HepG2 (cell line): ENCODE measurements around the gene TBC1D32. TPM values are rescaled to one million over a fixed set of nuclear protein-coding genes. Genes with fewer than 3 reads are reported as not detected.
"Not testable (repeated sequence)": the region's sequence is repeated elsewhere in the genome, so short reads cannot be mapped to it uniquely, and the experiment has no call there.

Source experiments
- ATAC-seq: fragments of 200-7000 bp; cut with Tn5 transposase; 3 replicates; pipeline ENCODE4 v1.9.1; 2020; ENCODE audit warnings: mild to moderate bottlenecking, moderate library complexity
- BruUV-seq: library from RNA; stranded (reverse); fragments of 400-500 nt; replicated peaks from 2 replicates; lab custom pipeline; 2021; lab: Mats Ljungman, UMichigan
- CTCF ChIA-PET: fragments of 300-600 bp; formaldehyde crosslinking; extraction: SDS; loops from one replicate; lab custom pipeline; 2021; ENCODE audit warnings: low total read pairs, inconsistent platforms, low intra/inter-chr PET ratio; lab: Yijun Ruan, JAX
- POLR2A ChIA-PET: fragments of 350-600 bp; sonication (Branson Sonifier 250); formaldehyde crosslinking; loops from one replicate; lab custom pipeline; 2020; ENCODE audit warnings: antibody characterized with exemption, inconsistent platforms; lab: Yijun Ruan, JAX
- DNase-seq: peaks from one replicate; pipeline ENCODE4 v3.0.0-alpha.2; 2015; ENCODE audit warnings: low spot score
- FAIRE-seq: peaks from 3 replicates; lab custom pipeline; 2011; peaks lifted over from hg19 to GRCh38; lab: Jason Lieb, UNC
- H2AFZ ChIP-seq: one replicate; pipeline ENCODE4 v1.6.1; 2011; ENCODE audit warnings: low read length, inconsistent platforms
- H3K27ac ChIP-seq: fragments of 300-600 bp; 3 replicates; pipeline ENCODE4 v1.8.0; 2011; ENCODE audit warnings: mixed run types, mild to moderate bottlenecking, mixed read lengths, low read length, inconsistent platforms; ENCODE audit not compliant: insufficient read depth; ENCODE audit errors: extremely low read length
- H3K27me3 ChIP-seq, 2 experiments: fragments of 200-600 bp in 1 of 2; 2 replicates in 1 of 2; 3 replicates in 1 of 2; pipeline versions ENCODE4 v1.6.0 to v1.8.0; 2011; ENCODE audit warnings: low read length in 2 of 2, mild to moderate bottlenecking in 2 of 2, moderate library complexity in 2 of 2, inconsistent platforms in 1 of 2; ENCODE audit not compliant: insufficient read depth in 2 of 2, control insufficient read depth in 1 of 2
- H3K36me3 ChIP-seq, 2 experiments: fragments of 200-600 bp in 1 of 2; replicated peaks in 1 of 2; 2 replicates in 1 of 2; 3 replicates in 1 of 2; pipeline versions ENCODE4 v1.5.1 to v1.8.0; 2011; ENCODE audit warnings: low read length in 2 of 2, inconsistent platforms in 1 of 2; ENCODE audit not compliant: insufficient read depth in 2 of 2, control insufficient read depth in 1 of 2
- H3K4me1 ChIP-seq: 2 replicates; pipeline ENCODE4 v1.5.1; 2012; ENCODE audit warnings: low read length, inconsistent platforms; ENCODE audit not compliant: insufficient read depth
- H3K4me2 ChIP-seq: 2 replicates; pipeline ENCODE4 v1.6.0; 2011; ENCODE audit warnings: low read depth, low read length, inconsistent platforms
- H3K4me3 ChIP-seq, 3 experiments: fragments of 200-600 bp in 1 of 3; sonication (generic), shearing (Covaris generic) in 1 of 3; replicated peaks in 1 of 3; 2 replicates each; pipeline ENCODE4 v1.5.1; 2011 to 2016; ENCODE audit warnings: low read length in 3 of 3, inconsistent platforms in 2 of 3, low read depth in 2 of 3, mild to moderate bottlenecking in 2 of 3, control low read depth in 1 of 3, mixed read lengths in 1 of 3; ENCODE audit not compliant: insufficient read depth in 1 of 3
- H3K79me2 ChIP-seq: one replicate; pipeline ENCODE4 v1.6.1; 2011; ENCODE audit warnings: low read length, inconsistent platforms; ENCODE audit not compliant: insufficient read depth
- H3K9ac ChIP-seq: 2 replicates; pipeline ENCODE4 v1.6.0; 2011; ENCODE audit warnings: mild to moderate bottlenecking, low read depth, low read length, inconsistent platforms; ENCODE audit not compliant: insufficient read depth
- H3K9me3 ChIP-seq: 2 replicates; pipeline ENCODE4 v1.5.1; 2012; ENCODE audit warnings: mild to moderate bottlenecking, low read length
- H4K20me1 ChIP-seq: 2 replicates; pipeline ENCODE4 v1.6.0; 2011; ENCODE audit warnings: inconsistent platforms, mild to moderate bottlenecking, low read length, moderate library complexity; ENCODE audit not compliant: insufficient read depth
- FIP1L1 ChIP-seq: fragments of 200-400 bp; formaldehyde crosslinking; IDR thresholded peaks from 2 replicates; pipeline ENCODE4 v1.6.1; 2018; ENCODE audit warnings: low read depth, mild to moderate bottlenecking, low read length, moderate library complexity, borderline replicate concordance; ENCODE audit not compliant: insufficient read depth
- HNRNPUL1 ChIP-seq: fragments of 200-400 bp; formaldehyde crosslinking; IDR thresholded peaks from 2 replicates; pipeline ENCODE4 v1.6.1; 2017; ENCODE audit warnings: low read depth, mild to moderate bottlenecking, low read length, moderate library complexity
- KDM4B ChIP-seq: sonication (generic); formaldehyde crosslinking; IDR thresholded peaks from 2 replicates; pipeline ENCODE4 v1.4.0; 2020; ENCODE audit warnings: missing genetic modification reagents
- PRPF4 ChIP-seq: fragments of 200-400 bp; formaldehyde crosslinking; IDR thresholded peaks from 2 replicates; pipeline ENCODE4 v1.6.1; 2016; ENCODE audit warnings: low read length, low read depth; ENCODE audit not compliant: poor library complexity, severe bottlenecking
- STAT5B ChIP-seq: sonication (generic); formaldehyde crosslinking; IDR thresholded peaks from 2 replicates; pipeline ENCODE4 v1.4.0; 2020; ENCODE audit warnings: missing genetic modification reagents
- TRIM24 ChIP-seq: sonication (generic); formaldehyde crosslinking; IDR thresholded peaks from 2 replicates; pipeline ENCODE4 v1.8.0; 2022; ENCODE audit warnings: mild to moderate bottlenecking, missing genetic modification reagents
- ZBTB38 ChIP-seq: sonication (generic); formaldehyde crosslinking; IDR thresholded peaks from 2 replicates; pipeline ENCODE4 v1.5.1; 2020; ENCODE audit warnings: mild to moderate bottlenecking, missing genetic modification reagents
- ZNF101 ChIP-seq: sonication (generic); formaldehyde crosslinking; IDR thresholded peaks from 2 replicates; pipeline ENCODE4 v1.4.0; 2020; ENCODE audit warnings: mild to moderate bottlenecking, low read depth, missing genetic modification reagents, borderline replicate concordance
- ZNF224 ChIP-seq: sonication (generic); formaldehyde crosslinking; IDR thresholded peaks from 2 replicates; pipeline ENCODE4 v1.5.0; 2020; ENCODE audit warnings: mild to moderate bottlenecking, missing genetic modification reagents
- WGBS: methylation state at CpG from one replicate; pipeline ENCODE4 v1.1.6; 2017; ENCODE audit warnings: low lambda C conversion rate; 5-methylcytosine and 5-hydroxymethylcytosine counted together
- in situ Hi-C: cut with HindIII; loops from 2 replicates; pipeline ENCODE4 v1.10.0; 2017; ENCODE audit warnings: low pct_unique_long_range_greater_than_20kb; ENCODE audit not compliant: extremely low pct_ligation_motif_present
- intact Hi-C: fragments of 100-400 bp; cut with micrococcal nuclease; formaldehyde crosslinking; loops from one replicate; pipeline ENCODE4 v1.10.0; 2022; ENCODE audit not compliant: unreplicated experiment
- polyA plus RNA-seq, 8 experiments: library from polyadenylated mRNA; depleted of rRNA in 3 of 8; stranded (reverse) in 7 of 8; unstranded in 1 of 8; fragments of >200 nt; fragmentation: Illumina TruSeq in 4 of 8; extraction: Trizol in 4 of 8; gene quantifications; 2 replicates each; pipeline versions ENCODE4 v1.2.1 to v1.2.3, GENCODE V29; 2011 to 2016; ENCODE audit warnings: low read depth in 4 of 8, missing spikeins in 1 of 8, mixed read lengths in 1 of 8; ENCODE audit not compliant: insufficient read depth in 1 of 8
- total RNA-seq, 5 experiments: library from RNA; depleted of rRNA; stranded (reverse); fragments of >200 nt; fragmentation: Illumina TruSeq; extraction: Trizol; gene quantifications; 2 replicates each; pipeline ENCODE4 v1.2.3, GENCODE V29; 2016; ENCODE audit warnings: low read depth in 1 of 5
- TF ChIP-seq, protein P1 (sequence below): sonication (generic); formaldehyde crosslinking; conservative IDR thresholded peaks from 2 replicates; pipeline ENCODE4 v1.8.0; 2022; ENCODE audit warnings: mild to moderate bottlenecking, moderate library complexity, missing genetic modification reagents
- TF ChIP-seq, protein P2 (sequence below): sonication (generic); formaldehyde crosslinking; IDR thresholded peaks from 2 replicates; pipeline ENCODE4 v1.4.0; 2020; ENCODE audit warnings: missing genetic modification reagents

The TBC1D32 gene
- total and polyA plus RNA-seq, 2 of the 13 experiments (the other 11 are each of a cell fraction or from before 2014, with no cell fraction given), result 2.0 to 4.8 TPM

DNA sequence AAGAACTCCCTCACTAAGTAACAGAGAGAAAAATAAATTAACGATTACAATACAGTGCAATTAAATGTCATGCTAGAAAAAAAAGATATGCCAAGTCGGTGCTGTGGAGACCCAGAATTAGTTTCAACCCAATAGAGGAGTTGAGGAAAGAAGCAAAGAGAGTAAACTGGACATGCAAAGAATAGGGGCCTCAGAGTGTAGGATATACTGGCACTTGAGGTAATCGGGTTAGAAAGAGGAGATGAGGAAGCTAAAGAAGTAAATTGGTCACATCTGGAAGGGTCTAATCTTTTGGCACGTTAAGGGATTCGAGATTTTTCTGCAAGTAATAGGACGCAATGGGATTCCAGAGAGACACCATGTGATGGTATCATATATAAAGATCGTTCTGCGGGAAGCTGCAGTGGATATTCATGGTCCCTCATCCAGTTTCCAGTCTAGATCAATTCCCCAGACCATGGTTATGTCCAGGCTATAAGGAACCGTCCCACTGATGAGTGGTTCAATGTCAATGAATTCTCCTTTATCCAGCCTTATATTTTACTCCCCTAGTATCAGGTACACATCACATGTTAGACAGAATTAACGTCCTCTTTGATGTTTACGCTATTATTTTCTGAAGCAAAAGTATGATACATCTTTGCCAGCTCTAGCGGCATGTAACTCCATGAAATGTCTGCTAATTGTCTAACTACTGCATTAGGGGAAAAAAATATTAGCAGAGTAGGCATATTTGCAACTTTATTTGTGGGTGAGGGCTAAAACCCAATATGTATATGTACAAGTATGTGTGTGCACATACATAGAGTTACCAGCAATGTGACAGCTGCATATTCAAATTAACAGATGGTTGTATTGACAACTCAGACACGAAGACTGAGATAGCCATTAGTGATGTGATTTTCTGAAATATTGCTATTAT lies 1.1 kb upstream of the TBC1D32 start (continued):
- TF ChIP-seq ZNF101 (CRISPR knock-in tag) (no peak), FIP1L1 (no peak), HNRNPUL1 (no peak), TRIM24 (CRISPR knock-in tag) (no peak), STAT5B (CRISPR knock-in tag) (no peak), ZNF224 (CRISPR knock-in tag) (no peak), KDM4B (CRISPR knock-in tag) (no peak)
- TF ChIP-seq, protein P1, sequence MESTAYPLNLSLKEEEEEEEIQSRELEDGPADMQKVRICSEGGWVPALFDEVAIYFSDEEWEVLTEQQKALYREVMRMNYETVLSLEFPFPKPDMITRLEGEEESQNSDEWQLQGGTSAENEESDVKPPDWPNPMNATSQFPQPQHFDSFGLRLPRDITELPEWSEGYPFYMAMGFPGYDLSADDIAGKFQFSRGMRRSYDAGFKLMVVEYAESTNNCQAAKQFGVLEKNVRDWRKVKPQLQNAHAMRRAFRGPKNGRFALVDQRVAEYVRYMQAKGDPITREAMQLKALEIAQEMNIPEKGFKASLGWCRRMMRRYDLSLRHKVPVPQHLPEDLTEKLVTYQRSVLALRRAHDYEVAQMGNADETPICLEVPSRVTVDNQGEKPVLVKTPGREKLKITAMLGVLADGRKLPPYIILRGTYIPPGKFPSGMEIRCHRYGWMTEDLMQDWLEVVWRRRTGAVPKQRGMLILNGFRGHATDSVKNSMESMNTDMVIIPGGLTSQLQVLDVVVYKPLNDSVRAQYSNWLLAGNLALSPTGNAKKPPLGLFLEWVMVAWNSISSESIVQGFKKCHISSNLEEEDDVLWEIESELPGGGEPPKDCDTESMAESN (CRISPR knock-in tag), result no peak
- TF ChIP-seq, all 625 proteins: peak for 10

DNA sequence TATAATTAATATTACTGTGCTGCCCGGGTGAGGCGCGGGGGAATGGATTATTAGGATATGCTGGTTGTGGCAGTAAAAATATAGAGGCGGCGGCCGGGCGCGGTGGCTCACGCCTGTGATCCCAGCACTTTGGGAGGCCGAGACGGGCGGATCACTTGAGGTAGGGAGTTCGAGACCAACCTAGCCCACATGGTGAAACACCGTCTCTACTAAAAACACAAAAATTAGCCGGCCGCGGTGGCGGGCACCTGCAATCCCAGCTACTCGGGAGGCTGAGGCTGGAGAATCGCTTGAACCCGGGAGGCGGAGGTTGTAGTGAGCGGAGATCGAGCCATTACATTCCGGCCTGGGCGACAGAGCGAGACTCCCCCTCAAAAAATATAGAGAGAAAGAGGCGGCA lies 586 bp downstream of the TBC1D32 start:
- WGBS, result 95% methylated on average over 28 of the region's 28 CpGs
- H3K36me3 ChIP-seq, DNase-seq, in situ Hi-C loops, H3K9ac ChIP-seq, H3K27me3 ChIP-seq, H3K27ac ChIP-seq, H3K4me3 ChIP-seq, H2AFZ ChIP-seq, ATAC-seq, CTCF ChIA-PET, H4K20me1 ChIP-seq, H3K79me2 ChIP-seq, H3K9me3 ChIP-seq, FAIRE-seq: not testable (repeated sequence)
- POLR2A ChIA-PET, result interaction anchor here (1.8 kb wide), 1 partner anchor 10 kb away, joined by 8 read pairs; no protein-coding TSS in a partner anchor
- BruUV-seq, result TSS peak; percentile 61
- intact Hi-C loops, result loop anchor here (5.0 kb wide), 1 partner anchor 69 kb away; no protein-coding TSS in a partner anchor
- TF ChIP-seq ZBTB38, result peak; percentile 73
- TF ChIP-seq PRPF4, result peak; percentile 59
- TF ChIP-seq, protein P2, sequence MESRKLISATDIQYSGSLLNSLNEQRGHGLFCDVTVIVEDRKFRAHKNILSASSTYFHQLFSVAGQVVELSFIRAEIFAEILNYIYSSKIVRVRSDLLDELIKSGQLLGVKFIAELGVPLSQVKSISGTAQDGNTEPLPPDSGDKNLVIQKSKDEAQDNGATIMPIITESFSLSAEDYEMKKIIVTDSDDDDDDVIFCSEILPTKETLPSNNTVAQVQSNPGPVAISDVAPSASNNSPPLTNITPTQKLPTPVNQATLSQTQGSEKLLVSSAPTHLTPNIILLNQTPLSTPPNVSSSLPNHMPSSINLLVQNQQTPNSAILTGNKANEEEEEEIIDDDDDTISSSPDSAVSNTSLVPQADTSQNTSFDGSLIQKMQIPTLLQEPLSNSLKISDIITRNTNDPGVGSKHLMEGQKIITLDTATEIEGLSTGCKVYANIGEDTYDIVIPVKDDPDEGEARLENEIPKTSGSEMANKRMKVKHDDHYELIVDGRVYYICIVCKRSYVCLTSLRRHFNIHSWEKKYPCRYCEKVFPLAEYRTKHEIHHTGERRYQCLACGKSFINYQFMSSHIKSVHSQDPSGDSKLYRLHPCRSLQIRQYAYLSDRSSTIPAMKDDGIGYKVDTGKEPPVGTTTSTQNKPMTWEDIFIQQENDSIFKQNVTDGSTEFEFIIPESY (CRISPR knock-in tag), result 0 out of 2 replicates have a peak, but pooled peaks have one; percentile 27
- H3K4me2 ChIP-seq, result peak overlapping the region; percentile 92
- peaks cover 16% of the 10 kb centered on the region; the same call in 1 of the 2 replicates for H3K4me1 ChIP-seq
